GM12878 (cell line): Measurements from ENCODE around the gene TOP2B. TPM values are rescaled to one million over a fixed set of nuclear protein-coding genes. Genes with fewer than 3 reads are reported as not detected.

Experiments used
- ATAC-seq: fragments of 200-7000 bp; cut with Tn5 transposase; 3 replicates; pipeline ENCODE4 v1.9.1; 2020; ENCODE audit warnings: mild to moderate bottlenecking, moderate library complexity
- BruUV-seq: library from RNA; stranded (reverse); fragments of 400-500 nt; replicated peaks from 2 replicates; lab custom pipeline; 2021; lab: Mats Ljungman, UMichigan
- CTCF ChIA-PET: fragments of 300-600 bp; sonication (Branson Sonifier 250); formaldehyde crosslinking; extraction: SDS; loops from one replicate; lab custom pipeline; 2021; ENCODE audit warnings: inconsistent platforms; lab: Yijun Ruan, JAX
- POLR2A ChIA-PET: fragments of 350-600 bp; formaldehyde crosslinking; extraction: SDS; loops from one replicate; lab custom pipeline; 2021; ENCODE audit warnings: inconsistent platforms; lab: Charles Lee
- RAD21 ChIA-PET: fragments of 300-600 bp; sonication (Branson Sonifier 250); formaldehyde crosslinking; loops from one replicate; lab custom pipeline; 2023; ENCODE audit warnings: antibody characterized with exemption; ENCODE audit not compliant: unreplicated experiment; lab: Charles Lee
- SMC1A ChIA-PET: fragments of 300-600 bp; sonication (Branson Sonifier 250); formaldehyde crosslinking; loops from one replicate; lab custom pipeline; 2023; ENCODE audit not compliant: unreplicated experiment, uncharacterized antibody; lab: Charles Lee
- DNase-seq: peaks from one replicate; pipeline ENCODE4 v3.0.0-alpha.2; 2011; ENCODE audit warnings: low read depth, low spot score
- FAIRE-seq: peaks from 3 replicates; lab custom pipeline; 2011; peaks lifted over from hg19 to GRCh38; lab: Jason Lieb, UNC
- H2AFZ ChIP-seq: 2 replicates; pipeline ENCODE4 v1.6.0; 2011; ENCODE audit warnings: low read depth, low read length, control low read depth; ENCODE audit not compliant: control insufficient read depth
- H3K27ac ChIP-seq: 2 replicates; pipeline ENCODE4 v1.5.1; 2011; ENCODE audit warnings: control low read depth; ENCODE audit not compliant: control insufficient read depth, insufficient read depth
- H3K27me3 ChIP-seq, 2 experiments: replicated peaks in 1 of 2; 2 replicates each; pipeline versions ENCODE4 v1.6.0 to v1.6.1; 2011; ENCODE audit warnings: low read length in 1 of 2; ENCODE audit not compliant: control insufficient read depth in 2 of 2, insufficient read depth in 2 of 2
- H3K36me3 ChIP-seq, 2 experiments: 2 replicates each; pipeline ENCODE4 v1.5.1; 2011; ENCODE audit warnings: low read length in 1 of 2; ENCODE audit not compliant: control insufficient read depth in 2 of 2, insufficient read depth in 2 of 2
- H3K4me1 ChIP-seq: 2 replicates; pipeline ENCODE4 v1.6.1; 2011; ENCODE audit warnings: mild to moderate bottlenecking, low read length, moderate library complexity, mixed read lengths; ENCODE audit not compliant: control insufficient read depth, insufficient read depth
- H3K4me2 ChIP-seq: 2 replicates; pipeline ENCODE4 v1.6.0; 2011; ENCODE audit warnings: control low read depth; ENCODE audit not compliant: control insufficient read depth, insufficient read depth
- H3K4me3 ChIP-seq: fragments of 200-600 bp; sonication (generic); 2 replicates; pipeline ENCODE4 v1.5.1; 2016
- H3K79me2 ChIP-seq: 2 replicates; pipeline ENCODE4 v1.6.0; 2011; ENCODE audit warnings: low read length; ENCODE audit not compliant: control insufficient read depth, insufficient read depth
- H3K9ac ChIP-seq: 2 replicates; pipeline ENCODE4 v1.8.0; 2011; ENCODE audit warnings: low read length, control low read depth, mixed read lengths; ENCODE audit not compliant: control insufficient read depth, insufficient read depth
- H3K9me3 ChIP-seq: replicated peaks from 3 replicates; pipeline ENCODE4 v1.5.1; 2011; ENCODE audit warnings: mild to moderate bottlenecking, low read length; ENCODE audit not compliant: control insufficient read depth, insufficient read depth
- H4K20me1 ChIP-seq: 2 replicates; pipeline ENCODE4 v1.6.0; 2011; ENCODE audit not compliant: control insufficient read depth, insufficient read depth
- ASH2L ChIP-seq: fragments of 300-600, 200-600 bp; sonication (generic); IDR thresholded peaks from 2 replicates; pipeline ENCODE4 v1.6.1; 2017; ENCODE audit warnings: low read depth, mild to moderate bottlenecking, borderline replicate concordance
- CBX3 ChIP-seq: fragments of 200-600 bp; sonication (generic); IDR thresholded peaks from 2 replicates; pipeline ENCODE4 v1.6.1; 2016; ENCODE audit warnings: low read depth, borderline replicate concordance
- DPF2 ChIP-seq: fragments of 450-650 bp; IDR thresholded peaks from 2 replicates; pipeline ENCODE4 v1.6.1; 2017; ENCODE audit warnings: mild to moderate bottlenecking
- FOXK2 ChIP-seq: fragments of 450-650 bp; IDR thresholded peaks from 2 replicates; pipeline ENCODE4 v1.6.1; 2017; ENCODE audit warnings: mild to moderate bottlenecking, moderate library complexity
- PAX8 ChIP-seq: fragments of 450-650 bp; IDR thresholded peaks from 2 replicates; pipeline ENCODE4 v1.6.1; 2017; ENCODE audit warnings: mild to moderate bottlenecking, moderate library complexity
- RELA ChIP-seq: fragments of 450-650 bp; IDR thresholded peaks from 2 replicates; pipeline ENCODE4 v1.8.0; 2014; ENCODE audit warnings: borderline replicate concordance; ENCODE audit not compliant: partially characterized antibody
- SMAD1 ChIP-seq: fragments of 450-650 bp; IDR thresholded peaks from 2 replicates; pipeline ENCODE4 v1.6.1; 2018; ENCODE audit warnings: mild to moderate bottlenecking, low read depth; ENCODE audit not compliant: partially characterized antibody
- SPI1 ChIP-seq: IDR thresholded peaks from 2 replicates; pipeline ENCODE4 v1.6.1; 2011; ENCODE audit warnings: low read depth, mild to moderate bottlenecking, low read length, moderate library complexity, borderline replicate concordance; ENCODE audit not compliant: insufficient read depth
- SREBF2 ChIP-seq: IDR thresholded peaks from 2 replicates; pipeline ENCODE4 v1.6.1; 2012; ENCODE audit warnings: mild to moderate bottlenecking, low read length
- TCF3 ChIP-seq: IDR thresholded peaks from 2 replicates; pipeline ENCODE4 v1.6.1; 2012; ENCODE audit warnings: low read depth, mild to moderate bottlenecking, low read length, borderline replicate concordance; ENCODE audit not compliant: insufficient read depth
- ZSCAN29 ChIP-seq: fragments of 450-650 bp; IDR thresholded peaks from 2 replicates; pipeline ENCODE4 v1.6.1; 2017; ENCODE audit warnings: mild to moderate bottlenecking, moderate library complexity
- ZZZ3 ChIP-seq: IDR thresholded peaks from 2 replicates; pipeline ENCODE4 v1.6.1; 2011; ENCODE audit warnings: low read depth; ENCODE audit not compliant: control insufficient read depth, insufficient read length
- WGBS: methylation state at CpG from one replicate; pipeline ENCODE4 v1.1.6; 2016; ENCODE audit warnings: low lambda C conversion rate; ENCODE audit not compliant: insufficient replicate concordance, insufficient coverage; ENCODE audit errors: missing lambda C conversion rate; 5-methylcytosine and 5-hydroxymethylcytosine counted together
- in situ Hi-C: fragments of 300-500 bp; cut with MboI; formaldehyde crosslinking; loops from 9 replicates; pipeline ENCODE4 v1.14.3; 2018; ENCODE audit warnings: mixed read lengths
- intact Hi-C: fragments of 100-400 bp; cut with micrococcal nuclease; formaldehyde crosslinking; loops from one replicate; pipeline ENCODE4 v1.14.2; 2022; ENCODE audit not compliant: unreplicated experiment
- polyA plus RNA-seq, 11 experiments: library from polyadenylated mRNA; depleted of rRNA in 4 of 11; unstranded in 6 of 11; stranded (reverse) in 5 of 11; fragments of >200 nt; fragmentation: Nextera tagmentation in 4 of 11; fragmentation: Illumina TruSeq in 1 of 11; extraction: Ambion mirVana in 4 of 11; extraction: Trizol in 1 of 11; gene quantifications; 1 replicate in 1 of 11; 2 replicates in 10 of 11; pipeline versions ENCODE4 v1.2.1 to v1.2.3, GENCODE V29; 2011 to 2016; ENCODE audit warnings: inconsistent platforms in 2 of 11, missing spikeins in 2 of 11, low read depth in 1 of 11
- total RNA-seq, 4 experiments: library from RNA; depleted of rRNA in 3 of 4; stranded (reverse); fragments of >200 nt in 3 of 4; fragmentation: Illumina TruSeq in 1 of 4; extraction: Trizol in 1 of 4; gene quantifications; 2 replicates each; pipeline versions ENCODE4 v1.2.1 to v1.2.3, GENCODE V29; 2013 to 2021
- TF ChIP-seq, protein P1 (sequence below): fragments of 450-650 bp; formaldehyde crosslinking; IDR thresholded peaks from 2 replicates; pipeline ENCODE4 v1.4.0; 2022; ENCODE audit warnings: mild to moderate bottlenecking, moderate library complexity

The TOP2B gene
- total and polyA plus RNA-seq, 10 of the 15 experiments (the other 5 are each of a cell fraction or from before 2014, with no cell fraction given), result 28.6 to 134 (median 83.4) TPM

DNA sequence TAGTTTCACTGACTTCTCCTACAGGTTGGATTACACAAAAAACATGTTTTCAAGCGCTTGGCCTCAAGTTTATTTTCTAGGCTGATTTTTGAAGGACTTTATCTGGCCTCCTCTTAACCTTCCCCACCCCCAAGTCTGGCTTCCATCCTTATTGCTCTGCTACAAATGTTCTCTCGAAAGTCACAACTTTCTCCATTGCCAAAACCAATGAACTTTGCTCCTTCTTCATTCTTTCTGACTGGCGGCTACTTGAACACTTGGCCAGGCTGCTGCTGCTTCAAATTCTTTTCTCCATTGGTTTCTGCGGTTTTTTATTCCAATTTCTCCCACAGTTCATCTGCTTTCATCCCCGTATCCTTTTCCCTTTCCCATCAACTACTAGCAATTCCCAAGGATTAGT lies 106.6 kb downstream of the TOP2B start:
- intact Hi-C loops (no loop called here), in situ Hi-C loops (no loop called here)
- H3K27ac ChIP-seq, result no peak overlapping the region
- H2AFZ ChIP-seq, result no peak overlapping the region
- FAIRE-seq (no peak), DNase-seq (no peak), ATAC-seq (no peak)
- ChIA-PET CTCF (no interaction called here), SMC1A (no interaction called here), RAD21 (no interaction called here), POLR2A (no interaction called here)
- H3K36me3 ChIP-seq, result no peaks in the 10 kb centered on the region
- H3K4me2 ChIP-seq, result no peak overlapping the region
- no peaks in the 10 kb centered on the region for H4K20me1 ChIP-seq
- H3K4me3 ChIP-seq, result no peak overlapping the region
- WGBS, result 29% methylated on average over 5 of the region's 5 CpGs
- H3K27me3 ChIP-seq, result no peaks in the 10 kb centered on the region
- H3K4me1 ChIP-seq, result no peaks in the 10 kb centered on the region
- no peak overlapping the region for H3K9ac ChIP-seq
- BruUV-seq, result no TSS peak
- H3K9me3 ChIP-seq, result no peaks in the 10 kb centered on the region
- H3K79me2 ChIP-seq, result no peaks in the 10 kb centered on the region
- TF ChIP-seq DPF2, result no peak
- TF ChIP-seq TCF3, result no peak
- no peak for TF ChIP-seq SREBF2
- TF ChIP-seq ASH2L, result no peak
- TF ChIP-seq CBX3, result no peak
- TF ChIP-seq ZZZ3, result no peak
- no peak for TF ChIP-seq FOXK2

DNA sequence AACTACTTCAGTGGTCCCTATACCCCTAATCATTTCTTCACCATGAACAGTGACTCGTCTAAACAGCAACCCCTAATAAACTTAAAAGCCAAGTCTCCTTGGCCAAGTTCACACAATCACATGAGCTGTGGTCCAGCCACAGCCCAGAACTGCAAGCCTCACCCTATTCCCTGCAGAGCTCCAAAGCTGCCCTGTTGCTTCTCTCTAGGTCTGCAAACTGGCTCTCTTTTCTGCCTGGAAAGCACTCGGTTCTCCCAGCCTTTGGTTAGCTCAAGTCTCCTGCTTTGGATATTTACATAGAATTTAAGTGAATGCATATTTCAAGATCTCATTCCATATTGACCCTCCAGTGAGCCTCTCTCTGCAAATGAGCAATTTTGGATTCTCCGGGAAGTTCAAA lies 107.0 kb downstream of the TOP2B start:
- POLR2A ChIA-PET, result no interaction called here
- BruUV-seq, result no TSS peak
- Histone ChIP-seq H3K27ac (no peak overlapping the region), H2AFZ (no peak overlapping the region), H3K4me2 (no peak overlapping the region), H3K27me3 (no peaks in the 10 kb centered on the region), H4K20me1 (no peaks in the 10 kb centered on the region), H3K36me3 (no peaks in the 10 kb centered on the region), H3K9me3 (no peaks in the 10 kb centered on the region), H3K4me3 (no peak overlapping the region), H3K79me2 (no peaks in the 10 kb centered on the region), H3K9ac (no peak overlapping the region), H3K4me1 (no peaks in the 10 kb centered on the region)
- FAIRE-seq, result no peak
- CTCF ChIA-PET, result no interaction called here
- no peak for ATAC-seq
- TF ChIP-seq SPI1, result no peak
- TF ChIP-seq, protein P1, sequence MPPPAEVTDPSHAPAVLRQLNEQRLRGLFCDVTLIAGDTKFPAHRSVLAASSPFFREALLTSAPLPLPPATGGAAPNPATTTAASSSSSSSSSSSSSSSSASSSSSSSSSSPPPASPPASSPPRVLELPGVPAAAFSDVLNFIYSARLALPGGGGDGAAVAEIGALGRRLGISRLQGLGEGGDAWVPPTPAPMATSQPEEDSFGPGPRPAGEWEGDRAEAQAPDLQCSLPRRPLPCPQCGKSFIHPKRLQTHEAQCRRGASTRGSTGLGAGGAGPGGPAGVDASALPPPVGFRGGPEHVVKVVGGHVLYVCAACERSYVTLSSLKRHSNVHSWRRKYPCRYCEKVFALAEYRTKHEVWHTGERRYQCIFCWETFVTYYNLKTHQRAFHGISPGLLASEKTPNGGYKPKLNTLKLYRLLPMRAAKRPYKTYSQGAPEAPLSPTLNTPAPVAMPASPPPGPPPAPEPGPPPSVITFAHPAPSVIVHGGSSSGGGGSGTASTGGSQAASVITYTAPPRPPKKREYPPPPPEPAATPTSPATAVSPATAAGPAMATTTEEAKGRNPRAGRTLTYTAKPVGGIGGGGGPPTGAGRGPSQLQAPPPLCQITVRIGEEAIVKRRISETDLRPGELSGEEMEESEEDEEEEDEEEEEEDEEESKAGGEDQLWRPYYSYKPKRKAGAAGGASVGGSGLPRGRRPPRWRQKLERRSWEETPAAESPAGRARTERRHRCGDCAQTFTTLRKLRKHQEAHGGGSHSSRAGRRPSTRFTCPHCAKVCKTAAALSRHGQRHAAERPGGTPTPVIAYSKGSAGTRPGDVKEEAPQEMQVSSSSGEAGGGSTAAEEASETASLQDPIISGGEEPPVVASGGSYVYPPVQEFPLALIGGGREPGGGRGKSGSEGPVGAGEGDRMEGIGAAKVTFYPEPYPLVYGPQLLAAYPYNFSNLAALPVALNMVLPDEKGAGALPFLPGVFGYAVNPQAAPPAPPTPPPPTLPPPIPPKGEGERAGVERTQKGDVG (CRISPR knock-in tag), result no peak
- TF ChIP-seq ZSCAN29, result no peak
- no peak for TF ChIP-seq SMAD1
- no peak for TF ChIP-seq RELA
- TF ChIP-seq PAX8, result no peak
- RAD21 ChIA-PET, result no interaction called here
- in situ Hi-C loops (no loop called here), intact Hi-C loops (no loop called here)
- no peak for DNase-seq
- SMC1A ChIA-PET, result no interaction called here
- 17% methylated on average over 3 of the region's 3 CpGs for WGBS
